NCI-H128 (cell line): ENCODE data around the gene PDE10A.

ENCODE experiments used
- DNase-seq: peaks from one replicate; lab custom pipeline; 2025; ENCODE audit not compliant: unreplicated experiment; lab: John Stamatoyannopoulos, UW

Gene PDE10A

GRCh38 chr6:165426892-165427291 is 236.1 kb downstream of the PDE10A start:
- DNase-seq, result no peak

GRCh38 chr6:165422192-165422591 is 240.8 kb downstream of the PDE10A start:
- no peak for DNase-seq

- no peak for DNase-seq
Measured at GRCh38 chr6:165417278-165417865, 245.7 kb downstream of the PDE10A start.

DNA sequence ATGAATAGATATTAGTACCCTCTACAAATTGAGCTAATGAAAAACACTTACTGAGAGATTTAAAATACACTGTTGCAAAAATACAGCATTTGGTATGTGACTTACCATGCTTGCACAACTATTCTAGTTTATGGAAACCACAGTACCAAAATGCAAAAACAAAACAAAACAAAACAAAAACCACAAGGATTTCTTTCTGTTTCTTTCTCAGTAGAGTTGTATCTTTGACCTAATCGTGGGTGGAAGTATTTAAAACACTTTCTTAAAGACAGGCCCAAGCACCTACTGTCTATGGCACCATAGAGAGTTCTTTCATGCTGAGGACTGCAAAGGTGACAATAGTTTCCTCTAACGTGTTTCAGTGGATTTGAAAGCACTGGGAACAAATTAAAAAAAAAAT is 258.3 kb downstream of the PDE10A start:
- no peak for DNase-seq

DNA sequence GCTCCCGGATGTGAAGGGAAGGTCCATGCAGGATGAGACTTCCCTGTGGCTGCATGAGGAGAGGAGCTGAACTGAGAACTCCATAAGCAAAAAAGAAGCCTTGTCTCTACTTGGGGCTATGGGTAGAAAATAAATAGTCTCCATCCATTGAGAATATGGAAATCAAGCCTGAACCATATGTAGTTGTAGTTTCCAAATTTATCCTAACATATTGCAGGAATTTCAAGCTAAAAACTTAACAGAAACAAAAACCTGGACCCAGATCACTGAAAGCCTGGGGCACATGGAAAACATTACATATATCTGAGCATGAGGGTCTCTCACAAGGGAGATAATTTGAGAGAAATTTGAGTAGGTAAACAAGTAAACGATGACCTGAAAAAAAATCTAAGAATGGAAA is 258.7 kb downstream of the PDE10A start:
- no peak for DNase-seq

DNA sequence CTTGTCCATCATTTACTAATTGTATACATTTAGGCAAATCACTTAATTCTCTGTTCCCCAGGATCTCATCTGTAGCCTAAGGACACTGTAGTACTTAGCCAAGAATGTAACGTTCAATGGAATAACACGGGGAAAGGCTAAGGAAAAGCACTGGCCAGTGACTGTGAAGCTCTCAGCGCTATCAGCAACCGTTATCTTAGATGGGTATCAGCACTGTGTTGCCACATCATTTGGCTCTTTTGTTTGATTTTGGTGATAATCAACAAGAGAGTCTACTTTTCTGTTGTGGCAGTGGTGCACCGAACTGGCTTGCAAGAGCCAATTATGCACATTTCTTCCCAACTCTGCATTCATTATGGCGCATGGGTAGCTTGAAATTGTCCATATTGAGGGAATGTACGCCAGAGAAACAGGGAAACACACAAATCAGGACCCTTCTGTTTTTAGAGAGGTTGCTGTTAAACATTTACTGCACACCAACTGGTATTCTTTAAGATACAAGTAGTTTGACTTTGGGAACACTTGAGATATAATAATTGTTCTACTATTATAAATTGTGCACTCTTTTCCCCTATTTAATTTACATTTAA is 259.9 kb downstream of the PDE10A start:
- DNase-seq, result no peak

GRCh38 chr6:165401092-165401491 is 261.9 kb downstream of the PDE10A start:
- DNase-seq, result no peak

DNA sequence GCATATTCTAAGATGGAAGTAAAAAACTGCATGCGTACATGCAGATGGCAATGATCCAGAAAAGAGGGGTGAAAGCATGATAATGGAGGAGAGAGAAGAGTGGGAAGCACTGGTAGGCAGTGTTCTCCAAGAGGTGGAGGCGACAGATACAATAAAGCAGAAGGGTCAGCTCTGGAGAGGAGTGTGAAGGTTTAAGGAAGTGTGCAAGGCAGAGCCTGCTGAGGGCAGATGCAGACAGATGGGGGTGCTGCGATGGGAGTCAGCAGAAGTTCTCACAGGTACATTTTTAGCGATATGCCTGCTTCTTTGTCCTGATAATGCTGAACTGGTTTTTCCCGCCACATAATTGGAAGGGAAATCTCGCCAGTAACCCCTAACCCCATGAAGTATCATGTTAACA is 272.6 kb downstream of the PDE10A start:
- no peak for DNase-seq

- no peak for DNase-seq
Measured at GRCh38 chr6:165389534-165389933, 273.5 kb downstream of the PDE10A start.

GRCh38 chr6:165383323-165383722 is 279.7 kb downstream of the PDE10A start:
- DNase-seq, result no peak

GRCh38 chr6:165376100-165376499 is 286.9 kb downstream of the PDE10A start:
- DNase-seq, result no peak

- DNase-seq, result no peak
Measured at GRCh38 chr6:165365371-165365770, 297.7 kb downstream of the PDE10A start.

DNA sequence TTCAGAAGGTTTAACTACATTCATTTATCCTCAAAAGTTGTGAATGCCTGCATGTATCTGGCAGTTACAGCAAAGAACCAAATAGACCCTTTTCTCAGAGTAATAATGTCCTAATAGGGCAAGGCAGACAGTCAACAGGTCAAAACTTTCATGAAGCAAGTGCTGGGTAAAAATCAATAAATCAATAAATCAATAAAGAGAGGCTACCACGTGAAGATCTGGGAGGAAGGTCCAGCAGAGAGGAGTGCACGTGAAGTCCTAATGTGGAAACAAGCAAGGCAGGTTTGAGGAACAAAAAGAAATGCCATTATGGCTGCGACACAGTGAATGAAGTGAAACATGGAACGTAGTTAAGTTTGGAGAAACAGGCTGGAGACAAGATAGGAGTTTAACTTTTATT is 317.3 kb downstream of the PDE10A start:
- no peak for DNase-seq

- no peak for DNase-seq
Measured at GRCh38 chr6:165340532-165340931, 322.5 kb downstream of the PDE10A start.

DNA sequence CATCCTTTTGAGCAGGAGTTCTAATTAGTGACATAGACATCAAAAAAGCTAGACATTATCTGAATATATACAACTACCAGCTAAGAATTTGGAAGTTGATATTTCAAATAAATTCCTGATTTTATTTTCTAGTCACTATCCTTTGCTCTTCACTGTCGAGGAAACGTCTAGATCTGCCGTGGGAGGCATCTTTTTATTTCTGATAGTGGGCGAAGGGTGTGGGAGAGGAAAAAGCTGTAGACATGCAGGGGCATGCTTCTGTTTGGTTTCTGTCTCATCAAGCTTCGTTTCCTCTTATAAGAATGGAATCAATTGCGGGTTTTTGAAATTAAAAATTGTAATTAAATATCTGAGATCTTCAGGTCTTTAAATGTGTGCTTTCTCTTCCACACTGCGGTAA is 337.4 kb downstream of the PDE10A start:
- DNase-seq, result no peak

DNA sequence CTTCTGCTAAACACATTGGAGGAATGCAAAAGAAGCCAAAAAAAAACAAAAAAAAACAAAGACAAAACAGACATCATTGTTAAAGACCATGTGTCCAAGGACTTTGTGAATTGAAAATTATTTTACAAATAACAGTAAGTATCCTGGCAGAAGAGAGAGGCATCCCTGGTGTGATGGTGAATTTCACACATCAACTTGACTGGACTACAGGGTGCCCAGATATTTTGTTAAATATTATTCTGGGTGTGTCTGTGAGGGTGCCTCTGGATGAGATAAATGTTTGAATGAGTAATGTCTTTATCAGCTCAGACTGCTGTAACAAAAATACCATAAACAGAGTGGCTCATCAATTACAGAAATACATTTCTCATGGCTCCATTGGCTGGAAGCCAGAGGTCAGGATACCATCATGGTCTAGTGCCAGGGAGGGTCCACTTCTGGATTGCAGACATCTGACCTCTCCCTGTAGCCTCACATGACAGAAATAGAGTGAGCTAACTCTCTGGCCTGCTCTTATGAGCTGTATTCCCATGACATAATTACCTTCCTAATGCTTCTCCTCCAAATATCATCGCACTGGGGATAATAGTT is 341.4 kb downstream of the PDE10A start:
- DNase-seq, result no peak

GRCh38 chr6:165321150-165321549 is 341.9 kb downstream of the PDE10A start:
- DNase-seq, result no peak

GRCh38 chr6:165317723-165318122 is 345.3 kb downstream of the PDE10A start:
- no peak for DNase-seq

GRCh38 chr6:165308926-165309731 is 353.9 kb downstream of the PDE10A start, which contains the start of gene C6orf118:
Gene C6orf118, minus strand, starts transcription at chr6:165309605. Its CDS starts 19 bp downstream, at chr6:165309586.
- DNase-seq, result peak; percentile 18

DNA sequence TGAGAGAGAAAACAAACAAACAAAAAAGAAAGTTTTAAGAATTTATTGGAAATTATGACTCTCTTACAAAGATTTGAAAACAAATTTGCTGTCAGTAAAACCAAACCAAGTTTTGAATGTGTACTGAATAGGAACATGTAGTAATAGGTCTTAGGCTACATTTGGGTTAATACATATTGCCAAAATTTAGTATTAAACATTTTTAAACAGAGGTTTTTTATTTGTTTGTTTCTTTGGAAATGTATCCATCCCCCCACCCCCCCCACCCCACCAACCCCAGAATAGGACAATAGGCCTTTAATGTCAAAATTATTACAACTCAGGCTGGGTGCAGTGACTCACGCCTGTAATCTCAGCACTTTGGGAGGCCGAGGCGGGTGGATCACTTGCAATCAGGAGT is 356.1 kb downstream of the PDE10A start:
- no peak for DNase-seq

DNA sequence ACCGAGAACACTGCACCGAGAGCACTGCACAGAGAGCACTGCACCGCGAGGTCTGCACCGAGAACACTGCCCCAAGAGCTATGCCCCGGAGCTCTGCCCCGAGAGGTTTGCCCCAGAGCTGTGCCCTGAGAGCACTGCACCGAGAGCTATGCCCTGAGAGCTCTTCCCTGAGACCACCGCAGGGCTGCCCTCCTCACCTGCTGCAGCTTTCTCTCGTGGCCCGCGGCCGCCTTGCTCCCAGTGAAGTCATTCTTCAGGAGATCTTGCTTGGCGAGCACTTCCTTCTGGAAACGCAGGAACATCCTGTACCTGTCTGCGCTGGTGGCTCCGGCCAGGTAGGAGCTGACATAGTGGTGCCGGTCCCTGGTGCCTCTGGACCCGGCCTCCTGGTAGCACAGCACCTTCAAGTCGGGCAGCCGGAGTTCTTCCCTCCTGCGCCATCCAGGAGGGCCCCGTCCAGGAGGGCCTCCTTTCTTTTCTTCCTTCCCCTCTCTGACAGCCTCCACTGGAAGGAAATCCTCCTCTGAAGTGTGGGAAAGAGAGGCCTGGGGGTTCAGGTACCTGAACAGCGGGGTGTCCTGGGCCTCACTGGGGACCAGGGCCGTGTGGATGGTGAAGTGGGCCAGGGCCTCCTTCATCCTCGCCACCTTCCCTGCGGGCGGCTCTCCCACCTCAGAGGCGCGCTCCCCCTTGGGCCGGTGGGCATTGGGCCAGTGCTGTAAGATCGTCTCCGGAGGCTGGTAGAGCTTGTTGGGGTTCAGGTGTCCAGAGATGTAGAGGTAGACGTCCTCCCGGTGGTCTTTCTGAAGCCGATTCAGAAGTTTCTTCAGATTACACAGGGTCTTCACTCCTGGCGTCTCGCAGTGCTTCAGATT is 361.4 kb downstream of the PDE10A start:
- DNase-seq, result no peak
